ENCODE data around the gene CCDC51.
"Not testable (repeated sequence)": the region's sequence is repeated elsewhere in the genome, so short reads cannot be mapped to it uniquely, and the experiment has no call there.

DNA sequence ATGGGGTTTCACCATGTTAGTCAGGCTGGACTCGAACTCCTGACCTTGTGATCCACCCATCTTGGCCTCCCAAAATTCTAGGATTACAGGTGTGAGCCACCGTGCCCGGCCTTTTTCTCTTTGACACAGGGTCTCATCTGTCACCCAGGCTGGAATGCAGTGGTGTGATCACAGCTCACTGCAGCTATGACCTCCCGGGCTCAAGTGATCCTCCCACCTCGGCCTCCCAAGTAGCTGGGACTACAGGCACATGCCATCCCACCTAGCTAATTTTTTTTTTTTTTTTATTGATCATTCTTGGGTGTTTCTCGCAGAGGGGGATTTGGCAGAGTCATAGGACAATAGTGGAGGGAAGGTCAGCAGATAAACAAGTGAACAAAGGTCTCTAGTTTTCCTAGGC, 42.9 kb upstream of the CCDC51 start:
- TF ChIP-seq, protein P1, sequence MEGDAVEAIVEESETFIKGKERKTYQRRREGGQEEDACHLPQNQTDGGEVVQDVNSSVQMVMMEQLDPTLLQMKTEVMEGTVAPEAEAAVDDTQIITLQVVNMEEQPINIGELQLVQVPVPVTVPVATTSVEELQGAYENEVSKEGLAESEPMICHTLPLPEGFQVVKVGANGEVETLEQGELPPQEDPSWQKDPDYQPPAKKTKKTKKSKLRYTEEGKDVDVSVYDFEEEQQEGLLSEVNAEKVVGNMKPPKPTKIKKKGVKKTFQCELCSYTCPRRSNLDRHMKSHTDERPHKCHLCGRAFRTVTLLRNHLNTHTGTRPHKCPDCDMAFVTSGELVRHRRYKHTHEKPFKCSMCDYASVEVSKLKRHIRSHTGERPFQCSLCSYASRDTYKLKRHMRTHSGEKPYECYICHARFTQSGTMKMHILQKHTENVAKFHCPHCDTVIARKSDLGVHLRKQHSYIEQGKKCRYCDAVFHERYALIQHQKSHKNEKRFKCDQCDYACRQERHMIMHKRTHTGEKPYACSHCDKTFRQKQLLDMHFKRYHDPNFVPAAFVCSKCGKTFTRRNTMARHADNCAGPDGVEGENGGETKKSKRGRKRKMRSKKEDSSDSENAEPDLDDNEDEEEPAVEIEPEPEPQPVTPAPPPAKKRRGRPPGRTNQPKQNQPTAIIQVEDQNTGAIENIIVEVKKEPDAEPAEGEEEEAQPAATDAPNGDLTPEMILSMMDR (IDR thresholded peaks at IDR 0.05 in 2 of 3, conservative IDR thresholded peaks at IDR 0.05 in 1 of 3; ENCODE audit: borderline replicate concordance in 1 of 3, insufficient read depth in 1 of 3, low read depth in 2 of 3, low read length in 2 of 3): not testable (repeated sequence)
- not testable (repeated sequence) for TF ChIP-seq ZNF274 (IDR thresholded peaks at IDR 0.05; ENCODE audit: low read depth, low read length); CEBPB (IDR thresholded peaks at IDR 0.05; ENCODE audit: low read depth); SIN3A (IDR thresholded peaks at IDR 0.05; ENCODE audit: low read depth); YY1 (IDR thresholded peaks at IDR 0.05; ENCODE audit: extremely low read depth, insufficient replicate concordance, low read depth, low read length); POLR2A (IDR thresholded peaks at IDR 0.05; ENCODE audit: borderline replicate concordance, extremely low read depth, insufficient read depth, insufficient read length)
- TF ChIP-seq, protein P2, sequence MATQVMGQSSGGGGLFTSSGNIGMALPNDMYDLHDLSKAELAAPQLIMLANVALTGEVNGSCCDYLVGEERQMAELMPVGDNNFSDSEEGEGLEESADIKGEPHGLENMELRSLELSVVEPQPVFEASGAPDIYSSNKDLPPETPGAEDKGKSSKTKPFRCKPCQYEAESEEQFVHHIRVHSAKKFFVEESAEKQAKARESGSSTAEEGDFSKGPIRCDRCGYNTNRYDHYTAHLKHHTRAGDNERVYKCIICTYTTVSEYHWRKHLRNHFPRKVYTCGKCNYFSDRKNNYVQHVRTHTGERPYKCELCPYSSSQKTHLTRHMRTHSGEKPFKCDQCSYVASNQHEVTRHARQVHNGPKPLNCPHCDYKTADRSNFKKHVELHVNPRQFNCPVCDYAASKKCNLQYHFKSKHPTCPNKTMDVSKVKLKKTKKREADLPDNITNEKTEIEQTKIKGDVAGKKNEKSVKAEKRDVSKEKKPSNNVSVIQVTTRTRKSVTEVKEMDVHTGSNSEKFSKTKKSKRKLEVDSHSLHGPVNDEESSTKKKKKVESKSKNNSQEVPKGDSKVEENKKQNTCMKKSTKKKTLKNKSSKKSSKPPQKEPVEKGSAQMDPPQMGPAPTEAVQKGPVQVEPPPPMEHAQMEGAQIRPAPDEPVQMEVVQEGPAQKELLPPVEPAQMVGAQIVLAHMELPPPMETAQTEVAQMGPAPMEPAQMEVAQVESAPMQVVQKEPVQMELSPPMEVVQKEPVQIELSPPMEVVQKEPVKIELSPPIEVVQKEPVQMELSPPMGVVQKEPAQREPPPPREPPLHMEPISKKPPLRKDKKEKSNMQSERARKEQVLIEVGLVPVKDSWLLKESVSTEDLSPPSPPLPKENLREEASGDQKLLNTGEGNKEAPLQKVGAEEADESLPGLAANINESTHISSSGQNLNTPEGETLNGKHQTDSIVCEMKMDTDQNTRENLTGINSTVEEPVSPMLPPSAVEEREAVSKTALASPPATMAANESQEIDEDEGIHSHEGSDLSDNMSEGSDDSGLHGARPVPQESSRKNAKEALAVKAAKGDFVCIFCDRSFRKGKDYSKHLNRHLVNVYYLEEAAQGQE (IDR thresholded peaks at IDR 0.05; ENCODE audit: low read depth): not testable (repeated sequence)
- TF ChIP-seq, protein P3, sequence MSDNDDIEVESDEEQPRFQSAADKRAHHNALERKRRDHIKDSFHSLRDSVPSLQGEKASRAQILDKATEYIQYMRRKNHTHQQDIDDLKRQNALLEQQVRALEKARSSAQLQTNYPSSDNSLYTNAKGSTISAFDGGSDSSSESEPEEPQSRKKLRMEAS (IDR thresholded peaks at IDR 0.05): not testable (repeated sequence)
